HL-60 (cell line): Measurements from ENCODE around the gene TRNP1.

ENCODE experiments used
- CTCF ChIP-seq: IDR thresholded peaks from one replicate; pipeline ENCODE4 v1.5.1; 2011; ENCODE audit warnings: low read length, control low read depth, inconsistent platforms; ENCODE audit not compliant: insufficient read depth
- GABPA ChIP-seq: IDR thresholded peaks from 2 replicates; pipeline ENCODE4 v1.6.1; 2012; ENCODE audit warnings: low read depth
- POLR2AphosphoS5 ChIP-seq: IDR thresholded peaks from 2 replicates; pipeline ENCODE4 v1.6.1; 2012; ENCODE audit warnings: low read depth
- REST ChIP-seq: IDR thresholded peaks from 2 replicates; pipeline ENCODE4 v1.6.1; 2012; ENCODE audit warnings: low read depth; ENCODE audit not compliant: insufficient replicate concordance

GRCh38 chr1:27000090-27000816 is 6.8 kb downstream of the TRNP1 start:
- TF ChIP-seq GABPA, result no peak
- TF ChIP-seq REST, result no peak
- no peak for TF ChIP-seq CTCF
- no peak for TF ChIP-seq POLR2AphosphoS5
